ENCODE results near the gene ACTR6. TPM values are rescaled to one million over a fixed set of nuclear protein-coding genes. Genes with fewer than 3 reads are reported as not detected.

Gene ACTR6
- total RNA-seq, 1 experiment from 2014 or later = 34.9 TPM

- no CpG with 5 or more reads among the region's 5 CpGs for WGBS (ENCODE audit: extremely low coverage, insufficient read length, low lambda C conversion rate)
- H3K9ac ChIP-seq (ENCODE audit: extremely low read depth, insufficient read length, low read length) = peak overlapping the region; percentile 55
- H3K4me2 ChIP-seq (ENCODE audit: insufficient read depth, insufficient read length, low read length) = peak overlapping the region; percentile 94
- peaks cover 0 to 1% (median 0%) of the 10 kb centered on the region in 3 experiments; a peak in 2 of 7 replicates for H3K36me3 Mint-ChIP-seq (ENCODE audit: insufficient read depth in 1 of 3, low read depth in 3 of 3)
- no peak overlapping the region for H3K27ac ChIP-seq (ENCODE audit: insufficient read length, low read depth, low read length)
- no peaks in the 10 kb centered on the region for H4K20me1 ChIP-seq (ENCODE audit: control insufficient read depth, insufficient read depth, insufficient read length)
- H3K18ac ChIP-seq (ENCODE audit: insufficient read length, low read depth, low read length) = no peak overlapping the region
- H2BK120ac ChIP-seq (ENCODE audit: low read depth, low read length, poor library complexity, severe bottlenecking) = no peak overlapping the region
- TF ChIP-seq, protein P1, sequence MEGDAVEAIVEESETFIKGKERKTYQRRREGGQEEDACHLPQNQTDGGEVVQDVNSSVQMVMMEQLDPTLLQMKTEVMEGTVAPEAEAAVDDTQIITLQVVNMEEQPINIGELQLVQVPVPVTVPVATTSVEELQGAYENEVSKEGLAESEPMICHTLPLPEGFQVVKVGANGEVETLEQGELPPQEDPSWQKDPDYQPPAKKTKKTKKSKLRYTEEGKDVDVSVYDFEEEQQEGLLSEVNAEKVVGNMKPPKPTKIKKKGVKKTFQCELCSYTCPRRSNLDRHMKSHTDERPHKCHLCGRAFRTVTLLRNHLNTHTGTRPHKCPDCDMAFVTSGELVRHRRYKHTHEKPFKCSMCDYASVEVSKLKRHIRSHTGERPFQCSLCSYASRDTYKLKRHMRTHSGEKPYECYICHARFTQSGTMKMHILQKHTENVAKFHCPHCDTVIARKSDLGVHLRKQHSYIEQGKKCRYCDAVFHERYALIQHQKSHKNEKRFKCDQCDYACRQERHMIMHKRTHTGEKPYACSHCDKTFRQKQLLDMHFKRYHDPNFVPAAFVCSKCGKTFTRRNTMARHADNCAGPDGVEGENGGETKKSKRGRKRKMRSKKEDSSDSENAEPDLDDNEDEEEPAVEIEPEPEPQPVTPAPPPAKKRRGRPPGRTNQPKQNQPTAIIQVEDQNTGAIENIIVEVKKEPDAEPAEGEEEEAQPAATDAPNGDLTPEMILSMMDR (conservative IDR thresholded peaks at IDR 0.05) = no peak
- H3T11ph ChIP-seq (ENCODE audit: low read length) = no peak overlapping the region
- H3K14ac ChIP-seq (ENCODE audit: insufficient read depth, low read length) = no peak overlapping the region
- H4K8ac ChIP-seq (replicated peaks; ENCODE audit: insufficient read length, low read depth, low read length) = no peak overlapping the region
- no peak overlapping the region for H2AK5ac ChIP-seq (ENCODE audit: insufficient read length, low read length)
- H3K4me1 ChIP-seq (ENCODE audit: insufficient read depth, low read length) = 0 out of 2 replicates have a peak, but pooled peaks cover 6% of the 10 kb centered on the region
- H2AFZ ChIP-seq (ENCODE audit: low read length) = no peak overlapping the region
- no peaks in the 10 kb centered on the region for H3K79me1 ChIP-seq (ENCODE audit: insufficient read depth, low read depth, low read length, poor library complexity, severe bottlenecking)
- no peak overlapping the region for H4K91ac ChIP-seq (ENCODE audit: insufficient read length, low read depth, low read length)
- H3K27ac Mint-ChIP-seq = peak overlapping the region in 1 of 3 experiments; percentile 17; a peak in 5 of 7 replicates
- H3K4ac ChIP-seq (ENCODE audit: low read depth, low read length) = no peak overlapping the region
- H2BK15ac ChIP-seq (ENCODE audit: low read depth, low read length) = no peak overlapping the region
- no peak overlapping the region for H2BK5ac ChIP-seq (ENCODE audit: insufficient read length, low read length)
- no peak overlapping the region for H3K56ac ChIP-seq (ENCODE audit: insufficient read length, low read depth, low read length)
- H3K9me3 Mint-ChIP-seq = no peaks in the 10 kb centered on the region
- H3K23me2 ChIP-seq (ENCODE audit: insufficient read length, low read depth, low read length, poor library complexity, severe bottlenecking) = peaks cover 10% of the 10 kb centered on the region
- H3K27me3 ChIP-seq (ENCODE audit: insufficient read depth, low read length) = no peaks in the 10 kb centered on the region
- no peaks in the 10 kb centered on the region for H3K27me3 Mint-ChIP-seq (ENCODE audit: low read depth)
- no peak for DNase-seq
- peaks cover 17 to 18% of the 10 kb centered on the region in 2 experiments for H3K4me1 Mint-ChIP-seq
- no peaks in the 10 kb centered on the region for H3K9me3 ChIP-seq (ENCODE audit: control insufficient read depth, low read depth, low read length)
- peaks cover 9% of the 10 kb centered on the region; the same call in 1 of the 2 replicates for H3K79me2 ChIP-seq (ENCODE audit: insufficient read depth, low read length)
- H3K23ac ChIP-seq (ENCODE audit: insufficient read length, low read depth, low read length) = no peak overlapping the region
- peak overlapping the region; percentile 97 to 99 for H3K4me3 Mint-ChIP-seq
- no peak overlapping the region for H4K5ac ChIP-seq (ENCODE audit: insufficient read length, low read depth, low read length)
- no peak overlapping the region for H2BK20ac ChIP-seq (ENCODE audit: low read depth, low read length, poor library complexity, severe bottlenecking)
- H2BK12ac ChIP-seq (ENCODE audit: insufficient read length, low read depth, low read length) = no peak overlapping the region
These were observed 68.4 kb downstream of the ACTR6 start for GRCh38 chr12:100268835-100269564.
